Measurements from ENCODE around the gene TSR1. TPM values are rescaled to one million over a fixed set of nuclear protein-coding genes. Genes with fewer than 3 reads are reported as not detected.

The TSR1 gene
- total RNA-seq, 1 donor from 2014 or later, result 30.2 TPM

DNA sequence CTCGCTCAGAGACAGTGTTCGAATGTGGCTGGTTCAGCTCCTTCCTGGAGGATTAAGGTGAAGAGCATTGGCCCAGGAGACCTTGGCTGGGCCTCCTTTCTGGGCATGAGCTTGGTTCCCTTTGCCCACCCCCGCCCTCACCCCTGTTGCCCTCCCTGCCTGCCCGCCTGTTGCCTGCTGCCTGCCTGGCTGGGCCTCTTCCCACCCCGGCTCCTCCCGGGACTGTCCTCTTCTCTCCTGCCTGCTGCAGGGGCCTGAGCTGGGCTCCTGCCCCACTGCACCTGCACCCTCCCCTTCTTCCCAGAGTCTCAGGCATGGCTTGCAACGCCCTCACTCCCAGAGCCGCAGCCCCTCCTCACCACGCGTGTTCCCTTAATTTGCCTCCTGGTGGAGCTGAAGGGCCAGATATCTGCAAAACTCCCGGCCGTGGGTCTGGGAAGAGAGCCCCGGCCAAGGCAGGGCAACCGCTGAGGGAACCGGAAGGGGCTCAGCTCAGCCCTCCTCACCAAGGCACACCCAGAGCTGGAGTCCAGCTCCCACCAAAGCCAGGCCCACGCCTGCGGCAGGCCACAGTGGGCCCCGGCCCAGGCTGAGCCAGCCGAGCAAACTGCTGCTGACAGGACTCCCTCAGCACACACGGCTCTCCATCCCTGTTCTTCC, 33.4 kb upstream of the TSR1 start:
- DNase-seq (ENCODE audit: low spot score in 2 of 2) (no peak), FAIRE-seq (no peak)

DNA sequence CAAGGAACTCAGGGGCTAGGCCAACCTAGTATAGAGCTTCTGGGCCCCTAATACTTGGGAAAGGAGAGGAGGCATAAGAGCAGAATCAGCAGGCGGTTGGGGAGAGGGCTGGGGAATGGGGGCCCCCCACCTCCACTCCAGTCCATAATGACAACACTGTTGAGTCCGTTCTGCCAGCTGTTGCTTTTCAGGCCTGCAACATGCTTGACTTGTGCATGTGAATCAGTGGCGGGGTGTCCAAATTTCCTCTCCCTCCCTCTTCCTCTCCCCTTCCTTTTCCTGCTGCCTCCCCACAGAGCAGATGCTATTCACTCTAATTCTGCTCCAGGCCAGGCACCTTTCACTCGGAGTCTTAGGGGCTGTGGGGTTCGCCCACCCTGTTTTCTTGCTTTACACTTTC, 32.8 kb upstream of the TSR1 start:
- DNase-seq (ENCODE audit: low spot score in 2 of 2), result no peak
- FAIRE-seq, result no peak

DNA sequence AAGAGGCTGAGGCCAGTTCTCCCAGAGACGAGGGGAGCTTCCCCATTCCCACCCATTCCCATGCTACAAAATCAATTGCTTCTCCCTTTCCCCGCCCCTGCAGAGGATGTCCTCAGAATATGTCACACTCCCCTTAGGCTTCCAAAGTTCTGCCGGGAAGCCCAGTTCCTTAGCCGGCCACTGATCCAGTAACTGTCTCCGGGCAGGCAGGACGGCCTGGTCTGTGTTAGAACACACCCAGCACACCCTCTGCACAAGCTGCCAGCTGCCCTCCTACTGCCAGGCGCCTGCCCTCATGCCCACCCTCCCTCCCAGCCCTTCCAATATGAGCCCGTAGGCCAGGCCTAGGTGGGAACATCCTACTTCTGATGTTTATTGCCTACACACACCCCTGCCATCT, 32.1 kb upstream of the TSR1 start:
- DNase-seq (ENCODE audit: low spot score in 2 of 2) (no peak), FAIRE-seq (no peak)

DNA sequence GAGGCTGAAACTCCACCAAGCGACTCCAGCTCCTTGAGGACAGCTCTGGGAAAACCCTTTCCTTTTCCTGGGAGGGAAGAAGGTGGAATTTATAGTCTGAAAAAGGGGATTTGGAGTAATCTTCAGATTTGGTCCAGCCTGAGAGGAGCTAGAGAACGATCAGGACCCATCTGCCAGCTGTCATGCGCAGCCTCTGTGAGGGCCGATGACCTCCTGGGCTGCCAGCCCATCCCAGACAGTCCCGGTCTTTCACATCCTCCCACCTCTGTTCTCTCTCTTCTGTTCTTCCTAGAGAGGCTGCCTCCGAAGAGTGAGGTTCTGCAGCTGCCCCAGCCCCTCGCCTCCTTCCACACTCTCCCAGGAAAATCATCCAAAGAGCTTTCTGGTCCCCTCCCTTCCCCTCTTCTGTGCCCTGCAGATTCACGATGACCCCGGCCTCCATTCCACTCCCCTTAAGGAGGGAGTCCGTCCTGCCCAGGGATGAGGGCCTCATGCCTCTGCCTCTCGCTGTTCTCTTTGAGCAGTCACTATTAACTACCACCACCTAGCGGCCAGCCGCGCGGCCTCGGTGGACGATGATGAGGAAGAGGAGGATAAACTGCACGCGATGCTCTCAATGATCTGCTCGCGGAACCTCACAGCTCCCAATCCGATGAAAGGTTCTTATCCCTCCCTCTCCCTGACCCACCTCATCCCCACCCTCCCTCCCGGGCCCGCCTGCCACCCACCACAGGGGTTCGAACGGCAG, 30.7 kb upstream of the TSR1 start:
- FAIRE-seq (no peak), DNase-seq (ENCODE audit: low spot score in 2 of 2) (no peak)

DNA sequence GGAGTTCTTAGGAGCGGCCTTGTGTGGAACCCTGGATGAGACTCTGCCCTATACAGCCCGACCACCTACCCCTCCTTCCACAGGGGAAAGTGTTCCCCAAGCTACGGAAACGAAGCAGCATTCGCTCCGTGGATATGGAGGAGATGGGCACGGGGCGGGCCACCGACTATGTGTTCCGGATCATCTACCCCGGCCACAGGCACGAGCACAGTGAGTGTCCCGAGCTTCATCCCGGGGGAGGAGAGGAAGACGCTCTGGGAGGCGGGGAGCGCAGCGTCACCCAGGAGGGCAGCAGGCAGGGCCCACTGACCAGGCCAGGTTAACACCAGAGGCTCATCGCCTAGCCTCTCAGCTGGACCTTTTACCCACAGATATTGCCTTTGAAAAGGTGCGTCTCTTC, 28.9 kb upstream of the TSR1 start:
- FAIRE-seq, result no peak
- DNase-seq (ENCODE audit: low spot score in 2 of 2), result no peak

DNA sequence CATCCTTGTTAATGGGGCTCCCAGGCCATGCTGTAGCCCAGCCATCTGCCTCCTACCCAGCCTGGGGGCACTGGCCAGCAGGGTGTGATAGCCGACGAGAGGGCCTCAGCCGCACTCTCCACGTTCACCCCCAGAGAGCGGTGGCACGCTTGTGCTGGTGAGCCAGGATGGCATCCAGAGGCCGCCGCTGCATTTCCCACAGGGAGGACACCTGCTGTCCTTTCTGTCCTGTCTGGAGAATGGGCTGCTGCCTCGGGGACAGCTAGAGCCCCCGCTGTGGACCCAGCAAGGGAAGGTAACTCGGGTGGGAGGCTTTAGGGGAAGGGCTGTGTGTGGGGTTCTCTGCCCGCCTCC, 28.5 kb upstream of the TSR1 start:
- no peak for DNase-seq (ENCODE audit: low spot score in 2 of 2)

DNA sequence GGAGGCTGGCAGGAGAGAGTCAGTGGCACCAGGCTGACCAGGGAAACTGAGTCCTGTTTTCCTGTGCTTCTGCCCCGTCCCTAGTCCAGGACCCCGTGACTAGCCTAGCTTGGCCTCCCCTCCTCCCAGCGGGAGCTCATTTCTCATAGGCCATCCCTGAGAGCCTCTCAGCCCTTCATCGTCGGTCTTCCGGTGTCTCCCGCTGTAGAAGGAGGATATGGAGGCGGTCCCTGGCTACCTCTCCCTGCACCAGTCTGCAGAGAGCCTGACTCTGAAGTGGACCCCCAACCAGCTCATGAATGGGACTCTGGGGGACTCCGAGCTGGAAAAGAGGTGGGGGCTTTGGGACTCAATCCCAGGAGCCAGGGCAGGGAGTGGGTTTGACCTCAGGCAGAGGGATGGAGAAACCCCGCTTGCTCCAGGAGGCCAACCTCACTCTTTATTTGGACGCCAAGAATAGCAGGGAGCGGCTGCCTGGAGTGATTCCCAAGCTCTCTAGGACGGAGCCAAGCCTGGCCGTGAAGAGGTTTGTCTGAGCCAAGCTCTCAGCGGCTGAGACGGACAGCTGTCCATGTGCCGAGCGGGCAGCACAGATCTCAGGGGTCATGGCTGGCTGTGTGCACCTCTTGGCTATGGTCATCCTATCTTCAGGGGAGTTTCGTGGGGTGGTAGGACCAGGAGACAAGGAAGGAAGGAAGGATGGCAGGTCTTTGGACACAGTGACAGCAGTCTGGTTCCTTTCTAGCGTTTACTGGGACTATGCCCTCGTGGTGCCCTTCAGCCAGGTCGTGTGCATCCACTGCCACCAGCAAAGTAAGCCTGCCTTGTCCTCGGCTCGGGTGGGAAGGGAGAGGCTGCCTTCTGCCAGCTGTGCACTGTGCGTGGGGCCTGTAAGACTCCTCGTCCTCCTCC, 27.9 kb upstream of the TSR1 start:
- DNase-seq (ENCODE audit: low spot score in 2 of 2) (peak in 1 of 2 donors; percentile 28), FAIRE-seq (no peak)

More for the DNA sequence above, 28.5 kb upstream of the TSR1 start:
- FAIRE-seq, result no peak

DNA sequence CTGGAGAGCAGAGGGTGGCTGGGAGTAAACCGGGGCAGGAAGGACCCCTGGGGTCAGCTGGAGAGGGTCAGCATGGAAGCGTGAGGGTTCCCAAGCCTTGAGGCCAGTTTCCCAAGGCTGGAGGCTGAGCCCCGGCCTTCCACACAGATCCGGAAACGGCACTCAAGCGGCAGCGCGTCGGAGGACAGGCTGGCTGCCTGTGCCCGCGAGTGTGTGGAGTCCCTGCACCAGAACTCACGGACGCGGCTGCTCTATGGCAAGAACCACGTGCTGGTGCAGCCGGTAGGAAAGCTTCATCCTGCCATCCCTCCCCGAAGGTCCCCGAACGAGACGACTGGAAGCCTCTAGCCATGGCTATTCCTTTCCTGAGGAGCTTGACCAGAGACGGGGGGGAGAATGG, 27.1 kb upstream of the TSR1 start:
- FAIRE-seq (no peak), DNase-seq (ENCODE audit: low spot score in 2 of 2) (no peak)

DNA sequence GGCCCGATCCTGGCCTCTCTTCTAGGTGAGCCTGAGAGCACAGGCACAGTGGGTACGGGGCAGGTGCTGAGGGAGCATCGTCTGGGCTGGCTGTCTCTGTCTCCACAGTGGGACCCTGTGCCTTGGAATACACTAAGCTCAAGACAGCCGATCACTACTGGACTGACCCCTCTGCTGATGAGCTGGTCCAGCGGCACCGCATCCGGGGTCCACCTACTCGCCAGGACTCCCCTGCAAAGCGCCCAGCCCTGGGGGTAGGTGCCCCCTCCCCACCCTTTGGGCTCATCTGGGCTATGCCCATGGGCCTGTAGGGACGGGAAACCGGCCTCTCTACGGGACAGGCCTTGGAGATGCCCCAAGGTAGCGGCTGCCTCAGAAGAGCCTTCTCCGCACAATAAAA, 26.6 kb upstream of the TSR1 start:
- FAIRE-seq (no peak), DNase-seq (ENCODE audit: low spot score in 2 of 2) (no peak)

DNA sequence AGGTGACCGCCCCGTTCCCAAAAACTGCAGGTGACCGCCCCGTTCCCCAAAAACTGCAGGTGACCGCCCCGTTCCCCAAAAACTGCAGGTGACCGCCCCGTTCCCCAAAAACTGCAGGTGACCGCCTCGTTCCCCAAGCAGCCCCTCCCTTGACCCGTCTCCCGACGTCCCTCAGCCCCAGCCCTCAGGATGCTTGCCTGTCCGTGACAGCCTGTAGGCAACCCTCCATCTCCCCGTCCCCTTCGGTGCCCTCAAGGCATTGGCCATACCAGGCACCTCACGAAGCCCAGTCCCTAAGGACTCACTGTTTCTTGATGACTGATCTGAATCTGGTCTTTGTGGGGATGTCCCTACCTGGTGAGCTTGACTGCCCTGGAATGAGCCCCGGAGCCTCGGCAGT, 26.2 kb upstream of the TSR1 start:
- FAIRE-seq, result no peak

DNA sequence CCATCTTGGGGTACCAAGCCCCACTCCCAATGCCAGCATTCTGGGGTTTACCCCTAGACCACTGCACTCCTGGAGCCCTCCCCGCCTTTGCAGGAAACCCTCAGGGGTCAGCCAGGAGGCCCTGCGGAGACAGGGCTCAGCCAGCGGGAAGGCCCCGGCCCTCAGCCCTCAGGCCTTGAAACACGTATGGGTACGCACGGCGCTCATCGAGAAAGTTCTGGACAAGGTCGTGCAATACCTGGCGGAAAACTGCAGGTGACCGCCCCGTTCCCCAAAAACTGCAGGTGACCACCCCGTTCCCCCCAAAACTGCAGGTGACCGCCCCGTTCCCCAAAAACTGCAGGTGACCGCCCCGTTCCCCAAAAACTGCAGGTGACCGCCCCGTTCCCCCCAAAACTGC, 25.8 kb upstream of the TSR1 start:
- no peak for FAIRE-seq
- DNase-seq (ENCODE audit: low spot score in 2 of 2), result no peak

More for the DNA sequence above, 26.2 kb upstream of the TSR1 start:
- no peak for DNase-seq (ENCODE audit: low spot score in 2 of 2)

DNA sequence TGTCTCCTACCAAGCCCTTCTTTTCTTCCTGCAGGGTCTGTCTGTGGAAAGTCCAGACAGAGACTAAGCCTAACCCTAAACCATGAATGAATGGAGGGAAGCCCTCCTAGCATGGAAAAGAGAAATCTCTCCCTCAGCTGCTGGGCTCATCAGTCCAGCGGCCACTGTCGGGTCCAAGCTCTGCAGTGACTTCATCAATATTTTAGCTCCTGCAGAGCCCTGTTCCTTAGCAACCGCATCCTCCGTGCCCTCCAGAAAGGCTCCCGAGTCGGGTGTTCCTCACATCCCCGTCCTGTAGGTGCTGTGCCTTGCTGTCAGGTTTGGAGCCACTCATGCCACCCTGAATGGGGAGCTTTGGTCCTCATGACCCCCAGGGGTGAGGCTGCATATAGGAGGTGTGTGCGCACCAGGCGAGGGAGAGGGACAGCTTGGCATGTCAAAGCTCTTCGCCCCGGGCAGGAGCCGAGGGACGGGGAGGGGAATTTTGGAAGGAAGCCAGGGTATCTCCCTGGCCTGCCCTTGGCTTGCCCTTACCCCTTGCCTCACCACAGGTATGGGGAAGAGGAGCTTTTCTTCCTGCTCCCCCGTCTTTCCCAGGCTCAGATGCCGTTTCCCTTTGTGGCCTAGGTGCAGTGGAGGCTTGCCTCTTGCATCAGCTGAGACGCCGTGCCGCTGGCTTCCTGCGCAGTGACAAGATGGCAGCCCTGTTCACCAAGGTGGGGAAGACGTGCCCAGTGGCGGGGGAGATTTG, 24.9 kb upstream of the TSR1 start:
- DNase-seq (ENCODE audit: low spot score in 2 of 2), result no peak
- no peak for FAIRE-seq

DNA sequence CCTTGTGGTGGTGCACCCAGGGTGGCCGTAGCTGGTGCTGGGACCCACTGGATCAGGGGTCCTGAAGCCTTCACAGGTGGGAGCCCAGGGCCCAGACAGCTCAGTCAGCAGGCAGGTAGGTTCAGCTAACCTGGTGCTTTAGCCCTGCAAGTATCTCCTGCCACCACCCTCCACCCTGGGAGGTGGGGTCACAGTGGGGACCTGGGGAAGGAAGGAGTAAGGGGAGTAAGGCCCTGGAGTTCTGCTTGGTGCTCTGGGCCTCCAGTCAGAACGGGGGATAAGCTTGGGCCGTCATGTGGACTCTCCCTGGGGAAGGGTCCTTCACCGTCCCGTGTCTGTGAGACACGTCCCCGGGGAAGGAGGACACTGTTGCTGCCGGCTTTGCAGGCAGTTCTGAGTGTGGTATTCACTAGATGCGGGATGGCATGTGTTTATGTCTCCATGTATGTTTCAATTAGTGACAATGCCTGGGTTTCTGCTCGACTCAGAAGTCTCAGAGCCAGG, 21.7 kb upstream of the TSR1 start:
- FAIRE-seq (no peak), DNase-seq (ENCODE audit: low spot score in 2 of 2) (no peak)

DNA sequence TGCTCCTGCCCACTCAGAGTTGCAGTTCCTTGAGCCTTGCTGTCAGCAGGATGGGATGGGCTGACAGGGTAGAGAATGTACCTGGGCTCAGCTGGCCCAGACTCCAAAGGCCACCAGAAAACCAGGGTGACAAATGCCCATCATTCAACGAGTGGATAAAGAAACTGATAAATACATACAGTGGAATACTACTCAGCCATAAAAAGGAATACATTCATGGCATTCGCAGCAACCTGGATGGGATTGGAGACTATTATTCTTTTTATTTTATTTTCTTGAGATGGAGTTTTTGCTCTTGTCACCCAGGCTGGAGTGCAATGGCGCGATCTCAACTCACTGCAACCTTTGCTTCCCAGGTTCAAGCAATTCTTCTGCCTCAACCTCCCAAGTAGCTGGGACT, 21.0 kb upstream of the TSR1 start:
- no peak for DNase-seq (ENCODE audit: low spot score in 2 of 2)
- FAIRE-seq, result no peak

DNA sequence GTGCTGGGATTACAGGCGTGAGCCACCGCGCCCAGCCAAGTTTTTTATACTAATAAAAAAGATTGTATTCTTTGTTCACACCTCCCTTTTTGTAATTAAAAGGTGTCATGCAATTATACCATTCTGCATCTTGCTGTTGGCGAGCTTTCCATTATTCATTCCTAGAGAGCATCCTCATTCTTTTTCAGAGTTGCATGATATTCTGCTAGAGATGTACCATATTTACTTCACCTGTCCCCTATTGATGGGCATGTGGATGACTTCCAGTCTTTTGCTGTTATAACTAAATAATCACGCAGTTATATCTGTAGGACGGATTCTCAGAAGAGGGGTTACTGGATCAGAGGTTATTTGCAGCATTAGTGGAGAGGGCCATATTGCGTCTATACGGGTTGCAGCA, 18.1 kb upstream of the TSR1 start:
- DNase-seq (ENCODE audit: low spot score in 2 of 2), result no peak
- FAIRE-seq, result no peak

DNA sequence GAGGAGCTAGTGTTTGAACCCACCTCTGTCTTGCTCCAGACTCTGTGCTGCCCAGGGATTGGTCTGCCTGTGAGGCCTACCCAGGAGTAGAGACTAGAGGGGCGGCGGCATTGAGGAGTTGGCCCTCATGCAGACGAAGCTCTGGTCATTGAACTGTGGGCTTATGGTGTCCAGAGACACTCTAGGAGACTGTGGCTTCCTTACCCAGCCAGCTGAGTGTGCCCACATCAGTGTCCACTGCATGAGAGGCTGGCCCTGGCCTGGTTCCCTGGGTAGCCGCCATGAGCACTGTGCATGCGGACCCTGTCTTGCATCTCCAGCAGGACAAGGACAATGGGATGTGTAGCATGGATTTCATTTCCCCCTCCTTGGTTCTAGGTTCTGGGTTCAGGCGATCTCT, 15.0 kb upstream of the TSR1 start:
- FAIRE-seq (no peak), DNase-seq (ENCODE audit: low spot score in 2 of 2) (no peak)

DNA sequence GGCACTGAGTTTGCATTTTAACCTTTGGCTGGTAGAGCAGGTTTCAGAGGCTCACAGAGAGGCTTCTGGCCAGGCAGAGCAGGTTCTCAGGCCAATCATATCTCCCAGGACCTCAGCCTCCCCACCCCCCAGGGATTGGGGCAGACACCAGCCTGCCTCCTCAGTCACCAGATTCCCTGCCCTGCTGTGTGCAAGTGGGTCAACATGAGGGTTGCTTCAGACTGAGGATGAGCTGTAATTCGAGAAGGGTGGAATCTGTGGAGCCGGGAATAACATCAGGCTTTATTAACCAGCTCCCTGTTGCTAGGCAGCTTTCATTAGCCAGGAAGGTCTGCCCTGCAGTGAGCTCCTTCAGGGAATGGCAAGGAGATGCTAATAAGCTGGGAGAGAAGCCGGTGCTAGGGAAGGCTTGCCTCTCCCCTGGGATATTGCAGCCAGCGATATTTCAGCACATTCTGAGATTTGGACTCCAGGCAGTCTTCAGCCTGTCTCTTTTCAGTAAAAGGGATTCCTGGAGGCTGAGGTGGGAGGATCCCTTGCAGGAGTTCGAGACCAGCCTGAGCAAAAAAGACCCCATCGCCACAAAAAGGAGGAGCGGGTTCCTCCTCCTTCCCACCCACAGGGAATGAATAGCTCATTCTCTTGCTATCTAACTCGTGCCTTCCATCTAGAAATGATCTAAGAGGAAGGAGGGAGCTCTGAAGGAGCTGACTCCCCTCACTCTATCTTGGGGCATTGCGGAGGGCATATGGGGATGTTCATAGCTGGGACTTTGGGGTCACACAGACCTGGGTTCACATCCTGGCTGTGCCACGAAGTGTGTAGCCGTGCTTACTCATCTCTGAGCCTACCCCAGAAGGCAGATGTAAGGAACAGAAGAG, 11.8 kb upstream of the TSR1 start:
- peak in 1 of 2 donors; percentile 51 for DNase-seq (ENCODE audit: low spot score in 2 of 2)
- FAIRE-seq, result no peak

DNA sequence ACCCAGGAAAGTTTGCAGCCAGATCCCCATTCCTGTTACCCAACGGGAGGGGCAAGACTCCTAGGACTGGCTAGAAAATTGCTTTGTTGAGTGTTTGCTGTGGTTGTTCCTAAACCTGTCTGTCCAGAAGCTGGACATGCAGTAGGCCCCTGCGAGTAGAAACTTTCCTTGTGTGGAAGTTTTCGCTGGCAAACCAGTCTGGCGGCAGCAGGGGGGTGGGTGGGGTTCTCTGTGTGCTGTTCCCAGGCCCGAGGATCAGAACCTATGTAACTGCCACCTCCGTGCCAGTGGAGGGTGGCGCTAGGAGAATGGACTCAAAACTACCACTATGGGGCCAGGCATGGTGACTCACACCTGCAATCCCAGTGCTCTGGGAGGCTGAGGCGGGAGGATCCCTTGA, 10.2 kb upstream of the TSR1 start:
- DNase-seq (ENCODE audit: low spot score in 2 of 2) (no peak), FAIRE-seq (no peak)

DNA sequence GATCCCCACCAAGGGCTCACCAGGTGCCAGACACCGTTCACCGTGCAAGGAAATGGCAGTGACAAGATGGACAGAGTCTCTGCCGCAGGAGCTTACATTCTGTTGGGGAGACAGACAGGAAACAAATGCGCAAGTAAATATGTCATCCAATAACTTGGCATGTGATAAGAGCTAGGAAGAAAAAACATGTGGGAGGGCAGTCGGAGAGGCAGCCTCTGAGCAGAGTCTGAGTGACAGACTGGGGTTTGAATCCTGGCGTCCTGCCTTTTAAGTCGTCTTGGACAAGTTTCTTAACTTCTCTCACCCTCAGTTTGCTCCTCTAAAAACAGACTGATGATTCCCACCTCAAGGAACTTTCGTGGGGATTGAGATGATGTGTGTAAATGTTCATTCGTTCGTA, 8.3 kb upstream of the TSR1 start:
- no peak for FAIRE-seq

DNA sequence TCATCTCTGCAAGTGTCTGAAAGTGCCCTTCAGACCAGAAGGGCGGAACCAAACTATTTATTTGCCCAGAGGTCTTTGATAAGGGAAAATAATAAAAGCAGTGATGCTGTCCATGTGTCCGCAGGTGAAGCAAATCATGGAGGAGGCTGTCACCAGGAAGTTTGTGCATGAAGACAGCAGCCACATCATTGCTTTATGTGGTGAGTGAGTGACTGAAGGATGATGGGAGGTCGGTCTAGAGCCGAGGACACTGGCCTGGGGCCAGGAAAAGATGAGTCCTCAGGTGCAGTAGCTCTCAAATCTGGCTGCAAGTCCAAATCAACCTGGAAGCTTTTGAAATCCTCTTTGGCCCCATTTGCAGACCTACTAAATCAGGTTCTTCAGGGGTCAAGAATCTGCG, 7.2 kb upstream of the TSR1 start:
- no peak for FAIRE-seq
- DNase-seq (ENCODE audit: low spot score in 2 of 2), result no peak

More for the DNA sequence above, 8.3 kb upstream of the TSR1 start:
- no peak for DNase-seq (ENCODE audit: low spot score in 2 of 2)
